Esophagus muscularis mucosa (tissue), 4 donors: ENCODE data around the gene COL19A1. TPM values are rescaled to one million over a fixed set of nuclear protein-coding genes. Genes with fewer than 3 reads are reported as not detected.
"Not testable (repeated sequence)": the region's sequence is repeated elsewhere in the genome, so short reads cannot be mapped to it uniquely, and the experiment has no call there.

Source experiments
- DNase-seq: peaks from one replicate; pipeline ENCODE4 v3.0.0-alpha.2; 2017; ENCODE audit errors: extremely low spot score
- H3K27ac ChIP-seq, 4 donors: fragments of 200-600 bp; sonication (generic); replicated peaks in 1 of 4; 1 replicate in 3 of 4; 2 replicates in 1 of 4; pipeline ENCODE4 v1.5.1; 2016 to 2019; ENCODE audit warnings: mild to moderate bottlenecking in 1 of 4
- H3K27me3 ChIP-seq, 4 donors: fragments of 200-600 bp; sonication (generic); one replicate each; pipeline versions ENCODE4 v1.5.1 to v1.6.0; 2016 to 2019
- H3K36me3 ChIP-seq, 4 donors: fragments of 200-600 bp; sonication (generic); one replicate each; pipeline ENCODE4 v1.5.1; 2016 to 2019
- H3K4me1 ChIP-seq, 4 donors: fragments of 200-600 bp; sonication (generic); one replicate each; pipeline ENCODE4 v1.5.1; 2016 to 2019
- H3K4me3 ChIP-seq, 4 donors: fragments of 200-600 bp; sonication (generic); 1 replicate in 2 of 4; 2 replicates in 2 of 4; pipeline ENCODE4 v1.5.1; 2016 to 2019; ENCODE audit warnings: mild to moderate bottlenecking in 4 of 4, moderate library complexity in 1 of 4
- H3K9me3 ChIP-seq, 4 donors: fragments of 200-600 bp; sonication (generic); 1 replicate in 3 of 4; 2 replicates in 1 of 4; pipeline ENCODE4 v1.5.1; 2016 to 2019
- EP300 ChIP-seq: sonication (generic); formaldehyde crosslinking; IDR thresholded peaks from one replicate; pipeline ENCODE4 v1.6.1; 2017; ENCODE audit warnings: antibody characterized with exemption
- POLR2A ChIP-seq: fragments of 450-650 bp; IDR thresholded peaks from one replicate; pipeline ENCODE4 v1.6.1; 2017; ENCODE audit warnings: antibody characterized with exemption, moderate library complexity, mild to moderate bottlenecking, low read depth
- POLR2AphosphoS5 ChIP-seq, 2 donors: sonication (generic); formaldehyde crosslinking; IDR thresholded peaks; one replicate each; pipeline ENCODE4 v1.6.1; 2017; ENCODE audit warnings: antibody characterized with exemption in 2 of 2
- WGBS: methylation state at CpG from one replicate; pipeline ENCODE4 v1.1.5; 2018; 5-methylcytosine and 5-hydroxymethylcytosine counted together
- intact Hi-C: fragments of 100-400 bp; cut with DNase I; formaldehyde crosslinking; loops from one replicate; pipeline ENCODE4 v1.15.1; 2023
- total RNA-seq, 4 donors: library from RNA; depleted of rRNA; stranded (reverse); fragments of >200 nt; gene quantifications; one replicate each; pipeline versions ENCODE4 v1.1.0 to v1.2.1, GENCODE V29; 2016
- TF ChIP-seq, protein P1 (sequence below), 3 experiments: fragments of 200-600 bp in 2 of 3; fragments of 450-650 bp in 1 of 3; sonication (generic) in 2 of 3; IDR thresholded peaks; one replicate each; pipeline ENCODE4 v1.5.1; 2017 to 2019; ENCODE audit warnings: antibody characterized with exemption in 3 of 3, mild to moderate bottlenecking in 2 of 3, moderate library complexity in 1 of 3

COL19A1 gene
- total RNA-seq, 4 donors from 2014 or later = 1.7 to 4.0 (median 2.4) TPM

DNA sequence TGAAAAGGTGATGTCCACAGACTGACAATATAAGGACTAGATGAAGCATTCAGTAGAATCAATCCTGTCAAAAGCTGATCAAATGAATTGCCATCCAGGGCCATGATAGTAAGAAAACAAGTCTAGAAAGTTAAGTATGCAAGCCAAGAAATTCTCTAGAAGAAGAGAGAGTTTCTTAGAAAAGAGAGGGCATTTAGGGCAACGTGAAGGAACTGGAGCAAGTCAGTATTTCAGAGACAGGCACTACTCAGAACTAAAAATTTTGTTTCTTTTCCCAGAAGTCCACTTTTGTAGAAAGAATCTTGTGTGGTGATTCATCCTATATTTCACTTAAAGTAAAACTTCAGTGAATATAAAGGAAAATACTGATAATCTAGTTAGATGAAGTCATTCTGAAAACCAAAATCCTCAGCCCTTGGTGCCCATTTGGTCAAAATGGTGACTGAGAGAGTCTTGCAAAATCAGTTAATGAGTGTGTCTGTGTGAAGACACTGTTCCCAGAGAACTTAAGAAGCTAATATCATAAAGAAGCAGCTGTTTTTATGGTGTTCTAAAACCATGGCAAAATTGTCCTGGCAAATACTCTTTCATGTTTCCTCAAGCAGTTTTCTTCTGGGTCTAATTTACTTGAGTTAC is 82.2 kb downstream of the COL19A1 start:
- 82% methylated on average over 1 of the region's 1 CpG for WGBS
- H3K27me3 ChIP-seq = no peaks in the 10 kb centered on the region
- TF ChIP-seq POLR2AphosphoS5 (IDR thresholded peaks at IDR 0.05) (no peak), POLR2A (no peak), EP300 (no peak)
- TF ChIP-seq, protein P1, sequence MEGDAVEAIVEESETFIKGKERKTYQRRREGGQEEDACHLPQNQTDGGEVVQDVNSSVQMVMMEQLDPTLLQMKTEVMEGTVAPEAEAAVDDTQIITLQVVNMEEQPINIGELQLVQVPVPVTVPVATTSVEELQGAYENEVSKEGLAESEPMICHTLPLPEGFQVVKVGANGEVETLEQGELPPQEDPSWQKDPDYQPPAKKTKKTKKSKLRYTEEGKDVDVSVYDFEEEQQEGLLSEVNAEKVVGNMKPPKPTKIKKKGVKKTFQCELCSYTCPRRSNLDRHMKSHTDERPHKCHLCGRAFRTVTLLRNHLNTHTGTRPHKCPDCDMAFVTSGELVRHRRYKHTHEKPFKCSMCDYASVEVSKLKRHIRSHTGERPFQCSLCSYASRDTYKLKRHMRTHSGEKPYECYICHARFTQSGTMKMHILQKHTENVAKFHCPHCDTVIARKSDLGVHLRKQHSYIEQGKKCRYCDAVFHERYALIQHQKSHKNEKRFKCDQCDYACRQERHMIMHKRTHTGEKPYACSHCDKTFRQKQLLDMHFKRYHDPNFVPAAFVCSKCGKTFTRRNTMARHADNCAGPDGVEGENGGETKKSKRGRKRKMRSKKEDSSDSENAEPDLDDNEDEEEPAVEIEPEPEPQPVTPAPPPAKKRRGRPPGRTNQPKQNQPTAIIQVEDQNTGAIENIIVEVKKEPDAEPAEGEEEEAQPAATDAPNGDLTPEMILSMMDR (IDR thresholded peaks at IDR 0.05) = no peak

GRCh38 chr6:69953491-69953890 is 87.1 kb downstream of the COL19A1 start:
- intact Hi-C loops = no loop called here
- no peaks in the 10 kb centered on the region for H3K4me1 ChIP-seq
- no peak overlapping the region for H3K4me3 ChIP-seq
- no peaks in the 10 kb centered on the region for H3K27me3 ChIP-seq
- TF ChIP-seq, protein P1 (IDR thresholded peaks at IDR 0.05) = no peak
- TF ChIP-seq POLR2AphosphoS5 (IDR thresholded peaks at IDR 0.05) (no peak), EP300 (no peak), POLR2A (no peak)
- DNase-seq = no peak
- H3K9me3 ChIP-seq = no peaks in the 10 kb centered on the region
- 50% methylated on average over 1 of the region's 1 CpG for WGBS
- H3K36me3 ChIP-seq = no peaks in the 10 kb centered on the region
- no peak overlapping the region for H3K27ac ChIP-seq

More for the DNA sequence above, 82.2 kb downstream of the COL19A1 start:
- DNase-seq = no peak
- H3K9me3 ChIP-seq = no peaks in the 10 kb centered on the region
- no peak overlapping the region for H3K27ac ChIP-seq
- H3K4me1 ChIP-seq = no peaks in the 10 kb centered on the region
- no peak overlapping the region for H3K4me3 ChIP-seq
- H3K36me3 ChIP-seq = no peaks in the 10 kb centered on the region
- intact Hi-C loops = no loop called here

DNA sequence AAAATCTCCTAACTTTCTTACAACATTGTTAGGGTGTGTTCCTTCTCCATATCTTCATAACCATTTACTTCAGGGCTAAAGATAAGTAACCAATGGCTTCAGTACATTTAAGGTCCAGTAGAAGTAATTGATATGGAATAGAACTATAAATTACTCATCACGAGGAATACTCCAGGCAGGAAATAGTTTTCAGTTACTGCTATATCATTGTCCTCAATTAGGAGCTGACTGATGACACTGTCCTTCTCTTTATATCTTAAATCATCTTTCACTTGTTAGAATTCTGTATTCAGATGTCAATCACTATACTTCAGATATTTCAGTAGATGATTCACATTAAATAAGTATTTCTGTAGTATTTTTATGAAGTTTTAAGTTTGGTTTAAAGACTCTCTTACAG is 88.4 kb downstream of the COL19A1 start:
- no peak for DNase-seq
- Histone ChIP-seq H3K27me3 (no peaks in the 10 kb centered on the region), H3K9me3 (no peaks in the 10 kb centered on the region), H3K27ac (no peak overlapping the region), H3K36me3 (no peaks in the 10 kb centered on the region), H3K4me3 (no peak overlapping the region), H3K4me1 (no peaks in the 10 kb centered on the region)
- intact Hi-C loops = no loop called here
- WGBS = 58% methylated on average over 1 of the region's 1 CpG
- TF ChIP-seq, protein P1 (IDR thresholded peaks at IDR 0.05) = no peak
- no peak for TF ChIP-seq POLR2A
- TF ChIP-seq POLR2AphosphoS5 (IDR thresholded peaks at IDR 0.05) = no peak
- TF ChIP-seq EP300 = no peak

- DNase-seq = no peak
- WGBS = 83% methylated on average over 3 of the region's 3 CpGs
- Histone ChIP-seq H3K4me1 (no peaks in the 10 kb centered on the region), H3K9me3 (no peaks in the 10 kb centered on the region), H3K27ac (no peak overlapping the region), H3K36me3 (no peaks in the 10 kb centered on the region), H3K27me3 (no peaks in the 10 kb centered on the region), H3K4me3 (no peak overlapping the region)
- intact Hi-C loops = no loop called here
- no peak for TF ChIP-seq POLR2A
Observed at GRCh38 chr6:69957985-69958559, 91.7 kb downstream of the COL19A1 start.

- TF ChIP-seq POLR2A (no peak), POLR2AphosphoS5 (IDR thresholded peaks at IDR 0.05) (no peak), EP300 (no peak)
- TF ChIP-seq, protein P1 (IDR thresholded peaks at IDR 0.05) = no peak
Observed at GRCh38 chr6:69958978-69959377, 92.6 kb downstream of the COL19A1 start.

DNA sequence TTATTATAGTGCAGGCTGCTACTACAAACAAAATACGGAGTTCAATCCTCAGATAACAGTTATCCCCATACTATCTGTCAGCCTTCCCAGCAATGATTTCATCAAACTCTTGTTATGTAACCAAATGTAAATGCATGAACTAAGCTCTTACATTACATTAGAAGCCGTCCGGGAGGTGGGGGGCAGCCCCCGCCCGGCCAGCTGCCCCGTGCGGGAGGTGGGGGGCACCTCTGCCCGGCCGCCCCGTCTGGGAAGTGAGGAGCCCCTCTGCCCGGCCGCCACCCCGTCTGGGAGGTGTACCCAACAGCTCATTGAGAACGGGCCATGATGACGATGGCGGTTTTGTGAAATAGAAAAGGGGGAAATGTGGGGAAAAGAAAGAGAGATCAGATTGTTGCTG is 99.6 kb downstream of the COL19A1 start:
- H3K27me3 ChIP-seq, H3K27ac ChIP-seq, DNase-seq, H3K4me1 ChIP-seq, H3K9me3 ChIP-seq, intact Hi-C loops, H3K36me3 ChIP-seq, H3K4me3 ChIP-seq: not testable (repeated sequence)
- 94% methylated on average over 16 of the region's 16 CpGs for WGBS

More at GRCh38 chr6:69958978-69959377, 92.6 kb downstream of the COL19A1 start:
- intact Hi-C loops = no loop called here
- H3K4me3 ChIP-seq = no peak overlapping the region
- H3K36me3 ChIP-seq = no peaks in the 10 kb centered on the region
- no peaks in the 10 kb centered on the region for H3K4me1 ChIP-seq
- WGBS = 86% methylated on average over 1 of the region's 1 CpG
- H3K9me3 ChIP-seq = no peaks in the 10 kb centered on the region
- DNase-seq = no peak
- H3K27me3 ChIP-seq = no peaks in the 10 kb centered on the region
- H3K27ac ChIP-seq = no peak overlapping the region
